Adrenal gland (tissue), 12 donors: ENCODE measurements around the gene FSD1. TPM values are rescaled to one million over a fixed set of nuclear protein-coding genes. Genes with fewer than 3 reads are reported as not detected.

Experiments
- DNase-seq, 7 donors: peaks; one replicate each; pipeline ENCODE4 v3.0.0-alpha.2; 2019 to 2020
- H3K27ac ChIP-seq, 5 donors: fragments of 200-600 bp; sonication (generic) in 4 of 5; 1 replicate in 3 of 5; 2 replicates in 2 of 5; pipeline versions ENCODE4 v1.5.1 to v1.8.0; 2016 to 2020; ENCODE audit warnings: mild to moderate bottlenecking in 1 of 5
- H3K27me3 ChIP-seq: fragments of 200-600 bp; 2 replicates; pipeline ENCODE4 v1.8.0; 2021
- H3K36me3 ChIP-seq, 2 donors: fragments of 200-600 bp; replicated peaks in 1 of 2; 1 replicate in 1 of 2; 2 replicates in 1 of 2; pipeline versions ENCODE4 v1.5.1 to v1.8.0; 2018 to 2022
- H3K4me1 ChIP-seq, 2 donors: fragments of 200-600 bp; replicated peaks in 1 of 2; 1 replicate in 1 of 2; 2 replicates in 1 of 2; pipeline versions ENCODE4 v1.5.1 to v1.8.0; 2018 to 2021
- H3K4me3 ChIP-seq, 4 donors: fragments of 200-600 bp; sonication (generic) in 3 of 4; one replicate each; pipeline ENCODE4 v1.5.1; 2016 to 2018
- H3K9me3 ChIP-seq, 3 donors: fragments of 200-600 bp; sonication (generic) in 1 of 3; replicated peaks in 1 of 3; 1 replicate in 2 of 3; 2 replicates in 1 of 3; pipeline versions ENCODE4 v1.5.1 to v1.8.0; 2016 to 2021
- CTCF ChIP-seq, 6 experiments: fragments of 450-650 bp in 4 of 6; fragments of 200-600 bp in 2 of 6; sonication (generic) in 1 of 6; IDR thresholded peaks; 1 replicate in 5 of 6; 2 replicates in 1 of 6; pipeline versions ENCODE4 v1.5.1 to v1.8.0; 2016 to 2021; ENCODE audit warnings: antibody characterized with exemption in 6 of 6, mild to moderate bottlenecking in 2 of 6, moderate library complexity in 1 of 6
- POLR2A ChIP-seq, 2 donors: fragments of 450-650 bp; IDR thresholded peaks; one replicate each; pipeline ENCODE4 v1.6.1; 2017; ENCODE audit warnings: antibody characterized with exemption in 2 of 2, mild to moderate bottlenecking in 2 of 2, moderate library complexity in 1 of 2
- WGBS, 4 donors: extraction: QIAGEN DNeasy Blood & Tissue Kit in 2 of 4; methylation state at CpG; one replicate each; pipeline versions ENCODE4 v1.1.5 to v1.1.7; 2013 to 2017; 5-methylcytosine and 5-hydroxymethylcytosine counted together
- intact Hi-C, 2 donors: fragments of 100-400 bp; cut with DNase I; formaldehyde crosslinking; loops; one replicate each; pipeline versions ENCODE4 v1.14.1 to v1.15.0; 2022 to 2023
- polyA plus RNA-seq, 3 donors: library from polyadenylated mRNA; stranded (reverse); fragments of 200-250 nt in 2 of 3; fragments of 350-450 nt in 1 of 3; fragmentation: Illumina TruSeq in 1 of 3; extraction: RNeasy Lipid Tissue Mini Kit (QIAGEN cat#74804) in 1 of 3; gene quantifications; one replicate each; pipeline ENCODE4 v1.2.3, GENCODE V29; 2013 to 2014
- total RNA-seq, 9 donors: library from RNA; depleted of rRNA in 4 of 9; stranded (reverse); fragments of >200 nt in 4 of 9; fragments of 120-200 nt in 1 of 9; fragmentation: NEBNext Ultra II Directional in 1 of 9; extraction: Animal tissue kit (Norgen Biotek cat#: 25700) in 1 of 9; gene quantifications; one replicate each; pipeline versions ENCODE4 v1.1.0 to v1.2.4, GENCODE V29; 2013 to 2023
- donor health status: healthy with polysubstance abuse.
- donor health status: Bipolar disorder and iron deficiency.
- donor health status: DM: yes; HTN: yes; CAD: no.
- donor health status: DM: no; HTN: no; CAD: no.
- donor health status: DM: no; HTN: no; CAD: no.
- donor health status: DM: yes; HTN: yes; CAD: no.

The FSD1 gene
- total and polyA plus RNA-seq, 12 donors = 0.34 to 7.2 (median 1.2) TPM; not detected in 3

- Histone ChIP-seq H3K9me3 (no peaks in the 10 kb centered on the region), H3K4me1 (no peaks in the 10 kb centered on the region), H3K27me3 (no peaks in the 10 kb centered on the region), H3K27ac (no peak overlapping the region), H3K36me3 (peaks cover 0 to 82% of the 10 kb centered on the region in 2 donors), H3K4me3 (no peak overlapping the region)
- intact Hi-C loops = loop anchor here in 1 of 2 donors (10.0 kb wide), 1 partner anchor 264 kb away; no protein-coding TSS in a partner anchor
- 86 to 94% (median 91%) methylated on average over 10 to 11 of the region's 11 CpGs for WGBS, 4 donors
- TF ChIP-seq CTCF (IDR thresholded peaks at IDR 0.05) = no peak
- no peak for TF ChIP-seq POLR2A (IDR thresholded peaks at IDR 0.05)
- no peak for DNase-seq
Observed at GRCh38 chr19:4260613-4261191, 43.7 kb upstream of the FSD1 start.

GRCh38 chr19:4264812-4265211, 39.6 kb upstream of the FSD1 start:
- DNase-seq = no peak
- Histone ChIP-seq H3K27me3 (no peaks in the 10 kb centered on the region), H3K27ac (no peak overlapping the region), H3K9me3 (no peaks in the 10 kb centered on the region), H3K36me3 (peaks cover 0 to 75% of the 10 kb centered on the region in 2 donors), H3K4me3 (no peak overlapping the region), H3K4me1 (no peaks in the 10 kb centered on the region)
- 80 to 85% (median 84%) methylated on average over 4 of the region's 4 CpGs for WGBS, 4 donors
- intact Hi-C loops = loop anchor here (5.0 to 10.0 kb wide), 2 partner anchors 87 to 260 kb away; no protein-coding TSS in a partner anchor
- TF ChIP-seq POLR2A (IDR thresholded peaks at IDR 0.05) (no peak), CTCF (IDR thresholded peaks at IDR 0.05) (no peak)

- Histone ChIP-seq H3K27me3 (no peaks in the 10 kb centered on the region), H3K9me3 (no peaks in the 10 kb centered on the region), H3K36me3 (peaks cover 0 to 62% of the 10 kb centered on the region in 2 donors), H3K4me3 (no peak overlapping the region), H3K4me1 (no peaks in the 10 kb centered on the region), H3K27ac (no peak overlapping the region)
- intact Hi-C loops = loop anchor here (5.0 to 10.0 kb wide), 2 partner anchors 86 to 258 kb away; no protein-coding TSS in a partner anchor
- DNase-seq = no peak
- no peak for TF ChIP-seq CTCF (IDR thresholded peaks at IDR 0.05)
- no peak for TF ChIP-seq POLR2A (IDR thresholded peaks at IDR 0.05)
- WGBS, 4 donors = 78 to 90% (median 84%) methylated on average over 17 to 18 of the region's 18 CpGs
Observed at GRCh38 chr19:4266253-4267000, 38.0 kb upstream of the FSD1 start.

GRCh38 chr19:4267101-4267900, 37.1 kb upstream of the FSD1 start:
- peaks cover 0 to 53% of the 10 kb centered on the region in 2 donors for H3K36me3 ChIP-seq
- no peaks in the 10 kb centered on the region for H3K27me3 ChIP-seq
- WGBS, 4 donors = 34 to 45% (median 38%) methylated on average over 12 to 21 of the region's 21 CpGs
- no peak overlapping the region for H3K4me3 ChIP-seq
- DNase-seq = peak in 5 of 7 donors; percentile 48 to 72 (median 52)
- no peaks in the 10 kb centered on the region for H3K4me1 ChIP-seq
- H3K27ac ChIP-seq = no peak overlapping the region
- no peaks in the 10 kb centered on the region for H3K9me3 ChIP-seq
- no peak for TF ChIP-seq POLR2A (IDR thresholded peaks at IDR 0.05)
- peak; percentile 62 to 86 (median 76) for TF ChIP-seq CTCF (IDR thresholded peaks at IDR 0.05)
- intact Hi-C loops = loop anchor here (5.0 to 10.0 kb wide), 2 partner anchors 85 to 258 kb away; no protein-coding TSS in a partner anchor
